Muscle layer of colon (tissue), 2 donors: Measurements from ENCODE around the gene TXNDC17.

Experiments
- H3K27ac ChIP-seq: one replicate; pipeline ENCODE4 v1.7.0; 2013; ENCODE audit warnings: low read depth, mild to moderate bottlenecking, low read length, moderate library complexity
- H3K27me3 ChIP-seq, 2 donors: one replicate each; pipeline ENCODE4 v1.7.0; 2013; ENCODE audit warnings: low read length in 2 of 2, mild to moderate bottlenecking in 2 of 2; ENCODE audit not compliant: insufficient read depth in 2 of 2, control insufficient read depth in 1 of 2
- H3K36me3 ChIP-seq: one replicate; pipeline ENCODE4 v1.7.0; 2013; ENCODE audit warnings: mild to moderate bottlenecking, low read length; ENCODE audit not compliant: insufficient read depth
- H3K4me1 ChIP-seq: one replicate; pipeline ENCODE4 v1.7.0; 2013; ENCODE audit warnings: mild to moderate bottlenecking, low read length; ENCODE audit not compliant: insufficient read depth
- H3K4me3 ChIP-seq, 2 donors: one replicate each; pipeline ENCODE4 v1.7.0; 2013; ENCODE audit warnings: low read length in 2 of 2, low read depth in 1 of 2, mild to moderate bottlenecking in 1 of 2, moderate library complexity in 1 of 2
- H3K9ac ChIP-seq: one replicate; pipeline ENCODE4 v1.7.0; 2013; ENCODE audit warnings: low read length
- H3K9me3 ChIP-seq: one replicate; pipeline ENCODE4 v1.7.0; 2013; ENCODE audit warnings: mild to moderate bottlenecking, low read length
- donor health status: abdominal sarcoma.
- donor health status: Adenocarcinoma of cecum.

The TXNDC17 gene

DNA sequence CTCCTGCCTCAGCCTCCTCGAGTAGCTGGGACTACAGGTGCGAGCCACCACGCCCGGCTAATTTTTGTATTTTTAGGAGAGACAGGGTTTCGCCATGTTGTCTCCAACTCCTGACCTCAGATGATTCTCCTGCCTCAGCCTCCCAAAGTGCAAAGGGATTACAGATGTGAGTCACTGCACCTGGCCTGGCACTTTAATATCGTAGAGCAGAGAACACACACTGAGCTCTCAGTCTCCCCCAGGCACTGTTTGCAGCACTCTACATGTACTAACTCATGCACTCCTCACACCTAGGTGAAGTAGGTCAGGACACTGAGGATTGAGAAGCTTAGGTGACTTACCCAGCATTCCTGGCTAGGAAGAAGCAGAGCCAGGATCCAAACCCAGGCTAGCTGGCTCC, 25.7 kb downstream of the TXNDC17 start:
- no peak overlapping the region for H3K4me3 ChIP-seq
- no peak overlapping the region for H3K27ac ChIP-seq
- H3K4me1 ChIP-seq = no peaks in the 10 kb centered on the region
- no peaks in the 10 kb centered on the region for H3K9me3 ChIP-seq
- H3K9ac ChIP-seq = no peak overlapping the region
- peaks cover 0 to 6% of the 10 kb centered on the region in 2 donors for H3K27me3 ChIP-seq
- no peaks in the 10 kb centered on the region for H3K36me3 ChIP-seq

- Histone ChIP-seq H3K9me3 (no peaks in the 10 kb centered on the region), H3K27me3 (peaks cover 0 to 6% of the 10 kb centered on the region in 2 donors), H3K4me1 (no peaks in the 10 kb centered on the region), H3K27ac (no peak overlapping the region), H3K9ac (no peak overlapping the region), H3K4me3 (no peak overlapping the region), H3K36me3 (no peaks in the 10 kb centered on the region)
These were observed 26.7 kb downstream of the TXNDC17 start for GRCh38 chr17:6667516-6667915.

DNA sequence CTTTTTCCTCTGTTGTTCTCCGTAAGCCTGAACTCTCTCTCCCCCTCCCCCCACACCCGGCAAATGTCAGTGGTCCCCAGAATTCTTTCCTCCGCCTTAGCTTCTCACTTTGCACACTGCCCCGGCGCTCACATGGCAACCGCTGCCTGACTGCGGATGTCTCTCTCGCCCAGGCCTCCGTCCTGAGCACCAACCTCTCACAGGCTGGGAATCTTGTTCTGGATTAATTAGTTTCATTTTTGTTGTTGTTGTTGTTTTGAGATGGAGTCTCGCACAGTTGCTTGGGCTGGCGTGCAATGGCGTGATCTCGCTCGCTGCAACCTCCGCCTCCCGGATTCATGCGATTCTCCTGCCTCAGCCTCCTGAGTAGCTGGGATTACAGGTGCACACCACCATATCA, 27.4 kb downstream of the TXNDC17 start:
- H3K4me1 ChIP-seq = no peaks in the 10 kb centered on the region
- no peak overlapping the region for H3K27ac ChIP-seq
- no peak overlapping the region for H3K9ac ChIP-seq

GRCh38 chr17:6668727-6669425, 28.0 kb downstream of the TXNDC17 start:
- Histone ChIP-seq H3K27ac (no peak overlapping the region), H3K9me3 (no peaks in the 10 kb centered on the region), H3K4me1 (no peaks in the 10 kb centered on the region), H3K9ac (no peak overlapping the region), H3K27me3 (peaks cover 0 to 6% of the 10 kb centered on the region in 2 donors), H3K36me3 (no peaks in the 10 kb centered on the region), H3K4me3 (no peak overlapping the region)

More for the DNA sequence above, 27.4 kb downstream of the TXNDC17 start:
- no peaks in the 10 kb centered on the region for H3K9me3 ChIP-seq
- no peak overlapping the region for H3K4me3 ChIP-seq
- no peaks in the 10 kb centered on the region for H3K36me3 ChIP-seq
- peaks cover 0 to 6% of the 10 kb centered on the region in 2 donors for H3K27me3 ChIP-seq

DNA sequence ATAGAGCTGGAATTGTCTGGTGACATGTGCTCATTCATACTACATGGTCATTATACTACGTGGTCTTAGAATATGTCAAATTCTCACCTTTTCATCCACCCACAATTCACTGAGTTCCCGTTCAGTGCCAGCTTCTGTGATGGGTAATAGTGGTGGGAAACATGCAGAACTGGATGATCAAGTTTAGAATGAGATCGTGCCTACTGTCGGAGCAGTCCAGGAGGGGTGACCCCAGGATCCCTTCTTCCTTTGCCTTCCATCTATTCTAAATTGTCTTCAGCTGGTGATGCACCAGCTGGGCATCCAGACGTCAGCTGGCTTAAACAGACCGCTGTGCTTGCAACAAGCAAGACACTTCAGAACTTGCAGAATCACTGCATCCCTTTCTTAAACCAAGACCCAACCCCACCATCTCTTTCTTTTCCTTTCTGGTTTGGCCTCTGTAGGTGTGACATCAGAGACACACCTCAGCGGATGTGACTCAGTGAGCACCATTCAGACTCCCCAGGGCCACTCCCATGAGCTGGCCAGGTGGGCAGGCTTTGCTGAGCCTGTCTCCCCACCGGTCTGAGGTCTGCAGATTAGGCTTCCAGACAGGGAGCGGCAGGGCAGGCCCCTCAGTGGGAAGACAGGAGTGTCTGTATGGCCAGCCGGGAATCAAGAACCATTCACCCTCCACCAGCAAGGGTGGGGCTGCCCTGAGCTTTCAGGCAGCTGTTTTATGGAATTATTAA, 28.8 kb downstream of the TXNDC17 start:
- Histone ChIP-seq H3K36me3 (no peaks in the 10 kb centered on the region), H3K4me1 (no peaks in the 10 kb centered on the region), H3K27me3 (peaks cover 0 to 6% of the 10 kb centered on the region in 2 donors), H3K4me3 (no peak overlapping the region), H3K9ac (no peak overlapping the region), H3K9me3 (no peaks in the 10 kb centered on the region), H3K27ac (no peak overlapping the region)

- no peaks in the 10 kb centered on the region for H3K9me3 ChIP-seq
- no peaks in the 10 kb centered on the region for H3K36me3 ChIP-seq
- H3K27ac ChIP-seq = no peak overlapping the region
- no peaks in the 10 kb centered on the region for H3K4me1 ChIP-seq
- peaks cover 0 to 6% of the 10 kb centered on the region in 2 donors for H3K27me3 ChIP-seq
- H3K9ac ChIP-seq = no peak overlapping the region
- no peak overlapping the region for H3K4me3 ChIP-seq
These were observed 29.7 kb downstream of the TXNDC17 start for GRCh38 chr17:6670571-6670970.

DNA sequence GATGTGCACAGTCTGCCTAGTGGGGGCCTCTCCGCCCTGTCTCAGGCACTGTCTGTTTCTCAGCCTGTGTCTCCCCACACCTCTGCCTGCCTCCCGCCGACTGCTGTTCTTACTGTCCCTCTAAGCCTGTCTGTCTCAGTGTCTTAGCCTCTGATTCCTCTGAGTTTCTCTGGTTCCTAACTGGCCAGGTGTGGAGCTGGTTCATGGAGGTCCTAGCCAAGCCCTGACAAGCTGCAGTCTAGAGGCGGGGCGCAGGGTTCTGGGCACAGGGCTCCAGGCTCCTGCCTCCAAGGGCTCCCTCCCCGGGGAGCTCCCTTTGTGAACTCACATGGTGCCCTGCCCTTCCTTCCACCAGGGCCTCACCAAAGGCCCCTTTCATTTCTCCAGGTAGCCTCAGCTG, 30.1 kb downstream of the TXNDC17 start:
- Histone ChIP-seq H3K36me3 (no peaks in the 10 kb centered on the region), H3K9ac (no peak overlapping the region), H3K27me3 (peaks cover 0 to 6% of the 10 kb centered on the region in 2 donors), H3K9me3 (no peaks in the 10 kb centered on the region), H3K4me1 (no peaks in the 10 kb centered on the region), H3K27ac (no peak overlapping the region), H3K4me3 (no peak overlapping the region)

DNA sequence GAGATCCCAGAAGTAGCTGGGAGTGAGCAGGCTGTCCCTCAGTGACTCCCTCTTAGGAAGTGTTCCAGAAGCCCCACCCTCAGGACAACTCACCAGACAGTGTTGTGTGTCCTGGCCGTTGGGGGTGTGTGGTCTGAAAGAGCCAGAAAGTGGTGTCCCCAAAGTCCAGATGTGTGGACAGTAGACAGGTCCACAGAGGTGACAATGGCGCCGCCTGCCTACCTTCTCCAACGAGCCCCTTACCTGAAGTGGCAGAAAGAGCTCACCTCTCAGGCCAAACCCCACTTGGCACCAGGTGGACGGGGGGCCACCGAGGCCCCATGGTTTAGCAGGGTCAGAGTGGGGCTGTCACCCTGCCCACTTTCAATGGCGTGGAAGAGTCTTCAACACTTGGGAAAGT, 30.6 kb downstream of the TXNDC17 start:
- Histone ChIP-seq H3K27me3 (peaks cover 0 to 7% of the 10 kb centered on the region in 2 donors), H3K4me3 (no peak overlapping the region)

GRCh38 chr17:6674586-6674985, 33.7 kb downstream of the TXNDC17 start:
- H3K27ac ChIP-seq = no peak overlapping the region
- H3K9ac ChIP-seq = no peak overlapping the region
- H3K27me3 ChIP-seq = peaks cover 0 to 18% of the 10 kb centered on the region in 2 donors
- no peaks in the 10 kb centered on the region for H3K36me3 ChIP-seq
- no peaks in the 10 kb centered on the region for H3K4me1 ChIP-seq
- H3K4me3 ChIP-seq = no peak overlapping the region
- no peaks in the 10 kb centered on the region for H3K9me3 ChIP-seq

More for the DNA sequence above, 30.6 kb downstream of the TXNDC17 start:
- no peaks in the 10 kb centered on the region for H3K9me3 ChIP-seq
- H3K36me3 ChIP-seq = no peaks in the 10 kb centered on the region
- H3K27ac ChIP-seq = no peak overlapping the region
- no peaks in the 10 kb centered on the region for H3K4me1 ChIP-seq
- H3K9ac ChIP-seq = no peak overlapping the region

GRCh38 chr17:6675201-6675825, 34.5 kb downstream of the TXNDC17 start:
- Histone ChIP-seq H3K4me1 (no peaks in the 10 kb centered on the region), H3K9me3 (no peaks in the 10 kb centered on the region), H3K9ac (no peak overlapping the region), H3K4me3 (no peak overlapping the region), H3K36me3 (no peaks in the 10 kb centered on the region), H3K27me3 (peaks cover 0 to 18% of the 10 kb centered on the region in 2 donors), H3K27ac (no peak overlapping the region)

DNA sequence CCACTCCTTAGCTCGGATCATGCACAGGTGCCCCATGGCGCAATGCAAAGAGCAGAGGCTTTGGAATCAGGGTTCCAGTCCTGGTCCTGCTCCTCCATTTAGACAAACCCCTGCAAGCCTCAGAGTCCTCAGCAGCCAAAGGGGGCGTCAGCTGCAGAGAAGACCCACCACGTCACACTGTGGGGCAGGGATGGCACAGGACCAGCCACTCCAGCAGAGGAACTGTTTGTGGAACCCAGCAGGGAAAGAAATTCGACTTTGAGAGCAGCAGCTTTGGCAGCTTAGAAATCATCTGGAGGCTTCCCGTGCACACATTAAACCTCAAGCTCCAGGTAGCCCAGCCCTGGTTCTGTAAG, 35.9 kb downstream of the TXNDC17 start:
- no peak overlapping the region for H3K27ac ChIP-seq

More for the DNA sequence above, 35.9 kb downstream of the TXNDC17 start:
- Histone ChIP-seq H3K4me1 (no peaks in the 10 kb centered on the region), H3K4me3 (no peak overlapping the region), H3K9me3 (no peaks in the 10 kb centered on the region), H3K9ac (no peak overlapping the region), H3K27me3 (peaks cover 0 to 18% of the 10 kb centered on the region in 2 donors), H3K36me3 (no peaks in the 10 kb centered on the region)
